GM19043 (cell line): ENCODE data around the gene TBC1D9B.
"Not testable (repeated sequence)": the region's sequence is repeated elsewhere in the genome, so short reads cannot be mapped to it uniquely, and the experiment has no call there.

Experiments used
- ATAC-seq: cut with Tn5 transposase; IDR thresholded peaks from one replicate; pipeline ENCODE4 v1.9.1; 2021; ENCODE audit warnings: low read depth; ENCODE audit not compliant: unreplicated experiment

The TBC1D9B gene

DNA sequence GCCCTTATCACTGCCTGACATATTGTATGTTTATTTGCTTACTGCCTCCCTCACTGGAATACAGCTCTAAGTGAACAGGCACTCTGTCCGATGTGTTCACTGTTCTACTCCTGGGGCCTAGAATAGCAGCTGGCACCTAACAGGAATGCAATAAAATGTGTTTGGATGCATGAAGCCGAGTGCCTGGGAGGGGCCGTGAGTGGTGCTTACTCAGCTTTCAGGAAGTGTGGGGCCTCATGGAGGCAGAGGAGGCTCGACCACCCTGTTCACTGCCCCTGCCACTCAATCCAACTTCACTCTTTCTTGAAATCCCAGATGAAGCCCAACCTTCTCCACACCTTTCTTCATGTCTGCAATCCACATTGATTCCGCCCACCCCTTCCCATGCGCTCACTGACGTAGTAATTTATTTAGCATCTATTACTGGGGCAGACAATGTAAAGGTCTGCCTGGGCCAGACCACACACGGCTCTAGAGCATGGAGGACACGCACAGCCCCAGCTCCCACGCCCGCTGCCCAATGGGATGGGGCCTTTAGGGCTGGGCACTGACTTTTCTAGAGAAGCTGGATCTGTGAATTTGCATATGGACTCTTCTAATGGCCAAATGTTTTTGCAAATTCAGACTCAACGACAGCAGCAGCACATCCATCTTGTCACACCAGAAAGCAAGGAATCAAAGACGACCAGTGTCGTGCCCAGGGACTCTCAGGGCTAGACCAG lies 21.3 kb downstream of the TBC1D9B start:
- no peak for ATAC-seq

DNA sequence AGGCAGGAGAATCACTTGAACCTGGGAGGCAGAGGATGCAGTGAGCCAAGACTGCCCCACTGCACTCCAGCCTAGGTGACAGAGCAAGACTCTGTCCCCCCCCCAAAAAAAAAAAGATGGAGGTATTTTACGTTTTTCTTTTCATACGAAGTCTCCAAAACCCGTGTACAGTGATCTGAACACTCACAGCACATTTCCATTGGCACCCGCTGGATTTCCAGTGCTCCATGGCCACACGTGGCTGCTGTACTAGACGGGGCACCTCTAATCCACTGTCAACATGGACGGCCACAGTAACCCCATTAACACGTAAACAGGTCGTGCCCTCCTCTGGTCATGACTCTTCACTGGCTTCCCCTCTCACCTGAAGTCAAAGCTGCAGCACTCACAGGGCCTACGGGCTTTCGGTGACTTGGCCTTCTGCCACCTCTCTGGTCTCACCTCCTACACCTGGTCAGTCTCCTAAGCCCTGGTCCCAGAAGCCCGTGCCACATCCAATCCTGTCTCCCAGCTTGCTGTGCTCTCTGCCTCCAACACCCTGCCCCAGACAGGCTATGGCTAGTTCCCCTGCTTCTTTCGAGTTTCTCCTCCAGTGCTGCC lies 22.1 kb downstream of the TBC1D9B start:
- ATAC-seq = no peak

DNA sequence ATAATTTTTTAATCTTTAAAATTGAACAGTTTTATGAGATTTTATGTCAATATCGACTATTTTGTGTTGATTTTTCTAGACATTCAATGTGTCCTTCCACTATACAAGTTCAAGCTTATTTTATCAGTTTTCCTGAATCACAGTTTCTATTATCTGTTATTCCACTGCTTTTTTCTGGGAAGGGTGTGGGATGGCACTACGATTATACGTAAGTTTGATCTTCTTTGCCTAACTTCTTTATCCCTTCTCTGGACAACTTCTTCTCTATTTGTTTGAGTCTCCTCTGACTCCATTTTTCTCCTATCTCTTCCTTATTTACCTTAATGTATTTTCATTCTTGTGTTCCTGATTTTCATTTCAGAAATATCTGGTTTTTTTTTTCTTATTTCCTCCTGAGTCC lies 24.5 kb downstream of the TBC1D9B start:
- ATAC-seq = no peak

DNA sequence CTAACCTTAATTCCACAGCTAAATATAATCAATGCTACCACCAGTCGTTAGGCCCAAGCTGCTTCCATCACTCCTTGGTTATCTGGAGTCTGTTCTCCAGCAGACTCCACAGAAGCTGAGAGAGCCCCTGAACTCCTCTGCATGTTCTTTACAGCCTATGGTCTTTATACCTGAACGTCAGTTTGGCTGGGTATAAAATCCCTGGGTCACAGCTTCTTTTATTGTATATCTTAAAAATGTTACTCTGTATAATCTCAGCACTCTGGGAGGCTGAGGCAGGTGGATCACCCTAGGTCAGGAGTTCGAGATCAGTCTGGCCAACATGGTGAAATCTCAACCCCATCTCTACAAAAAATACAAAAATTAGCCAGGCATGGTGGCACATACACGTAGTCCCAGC lies 25.4 kb downstream of the TBC1D9B start:
- no peak for ATAC-seq

DNA sequence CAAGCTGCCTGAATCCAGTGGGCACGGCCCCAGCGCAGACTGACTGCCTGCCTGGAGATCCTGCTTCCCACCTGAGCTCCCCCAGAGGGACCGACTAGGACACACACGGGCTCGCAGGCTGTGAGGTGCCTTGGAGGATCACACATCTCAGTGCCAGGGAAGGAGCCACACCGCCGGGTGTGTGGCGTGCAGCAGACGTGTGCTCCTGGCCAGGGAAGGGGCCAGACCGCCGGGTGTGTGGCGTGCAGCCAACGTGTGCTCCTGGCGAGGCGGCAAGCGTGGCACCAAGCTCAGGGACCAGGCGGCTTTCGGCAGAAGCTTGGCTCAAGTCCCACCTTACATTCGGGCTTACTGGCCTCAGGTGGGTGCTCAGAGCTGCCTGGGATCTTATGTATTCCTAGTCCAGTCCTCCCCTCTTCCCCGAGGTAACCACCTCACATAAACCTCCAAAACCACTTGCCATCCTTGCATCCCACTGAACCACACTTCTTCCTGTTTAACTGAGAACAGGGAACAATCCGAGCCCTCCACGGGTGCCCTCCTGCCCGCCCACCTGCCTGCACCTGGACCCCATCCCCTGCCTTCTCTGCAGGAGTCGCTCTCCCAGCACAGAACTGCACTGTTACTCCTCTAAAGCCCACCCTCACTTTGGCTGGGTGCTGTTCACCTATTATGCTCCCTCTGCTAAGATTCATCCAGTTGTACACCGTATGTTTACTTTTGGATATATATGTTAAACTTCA lies 26.7 kb downstream of the TBC1D9B start:
- no peak for ATAC-seq

DNA sequence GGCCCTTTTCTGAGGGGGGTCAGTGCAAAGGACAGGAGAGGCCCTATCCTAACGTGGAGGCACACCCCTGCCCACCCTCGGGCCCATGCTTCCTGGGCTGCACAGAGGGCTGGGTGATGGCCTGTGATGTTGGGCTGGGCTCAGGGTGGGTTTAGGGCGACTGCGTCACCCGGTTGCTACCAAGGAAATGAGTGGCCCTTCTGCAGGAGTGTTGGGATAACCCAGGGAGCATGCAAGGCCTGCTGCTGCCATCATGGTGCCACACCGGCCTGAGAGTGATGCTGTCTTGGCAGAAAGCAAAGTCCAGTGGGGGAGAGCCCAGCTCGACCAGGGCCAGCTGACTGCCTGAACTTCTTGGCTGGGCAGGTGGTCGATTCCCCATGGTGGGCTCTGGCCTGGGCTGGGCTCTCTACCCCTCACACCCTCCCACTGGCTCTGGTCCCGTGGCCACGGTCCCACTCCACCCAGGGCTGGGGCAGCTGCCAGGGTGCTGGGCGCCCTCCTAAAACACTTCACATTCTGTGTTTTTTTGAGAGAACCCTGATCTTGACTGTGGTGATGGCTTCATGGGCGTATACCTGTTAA lies 27.5 kb downstream of the TBC1D9B start:
- ATAC-seq = no peak

DNA sequence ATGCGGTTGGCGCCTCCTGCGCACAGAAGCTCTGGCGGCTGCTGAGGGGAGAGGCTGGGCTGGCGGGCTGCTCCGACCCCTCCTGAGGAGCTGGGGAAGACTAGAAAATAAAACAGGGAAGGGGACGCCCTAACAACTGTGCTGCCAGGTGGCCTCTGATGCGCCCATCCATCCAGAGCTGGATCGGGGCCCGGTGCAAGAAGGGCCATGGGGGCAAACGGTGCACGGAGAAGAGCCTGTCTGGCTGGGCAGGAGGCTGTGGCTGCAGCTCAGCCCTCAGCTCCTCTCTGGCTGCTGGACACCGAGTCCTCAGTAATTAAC lies 28.0 kb downstream of the TBC1D9B start:
- ATAC-seq = no peak

DNA sequence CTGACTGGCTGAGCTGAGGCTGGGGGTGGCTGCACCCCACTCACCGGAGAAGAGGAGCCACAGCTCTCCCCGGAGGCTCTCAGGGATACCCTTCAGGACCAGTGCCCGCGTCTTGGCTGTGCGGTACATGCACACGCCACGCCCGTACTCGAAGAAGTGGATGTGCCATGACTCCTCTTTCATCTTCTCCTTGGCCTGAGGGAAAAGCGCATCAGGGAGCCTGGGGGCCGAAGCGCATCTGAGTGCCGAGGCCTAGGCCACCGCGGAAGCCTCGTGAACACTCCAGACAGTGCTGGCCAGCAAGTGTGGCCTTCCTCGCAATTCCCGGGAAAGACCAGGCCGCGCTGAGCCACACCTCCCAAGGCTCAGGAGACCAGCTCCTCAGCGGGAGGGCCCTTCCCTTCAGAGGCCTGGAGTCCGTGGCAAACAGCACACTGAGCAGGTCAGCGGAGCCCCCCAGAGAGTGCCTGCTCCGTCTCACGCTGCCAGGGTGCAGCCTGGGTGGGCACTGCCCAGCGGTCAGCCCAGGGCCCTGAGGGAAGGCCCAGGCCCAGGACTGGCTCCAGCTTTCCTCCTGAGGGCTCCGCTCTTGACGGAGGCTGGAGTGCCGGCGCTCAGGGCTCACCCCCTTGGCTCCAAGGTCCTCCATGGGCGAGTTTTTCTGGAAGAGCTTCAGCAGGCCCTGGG lies 28.6 kb downstream of the TBC1D9B start:
- no peak for ATAC-seq

DNA sequence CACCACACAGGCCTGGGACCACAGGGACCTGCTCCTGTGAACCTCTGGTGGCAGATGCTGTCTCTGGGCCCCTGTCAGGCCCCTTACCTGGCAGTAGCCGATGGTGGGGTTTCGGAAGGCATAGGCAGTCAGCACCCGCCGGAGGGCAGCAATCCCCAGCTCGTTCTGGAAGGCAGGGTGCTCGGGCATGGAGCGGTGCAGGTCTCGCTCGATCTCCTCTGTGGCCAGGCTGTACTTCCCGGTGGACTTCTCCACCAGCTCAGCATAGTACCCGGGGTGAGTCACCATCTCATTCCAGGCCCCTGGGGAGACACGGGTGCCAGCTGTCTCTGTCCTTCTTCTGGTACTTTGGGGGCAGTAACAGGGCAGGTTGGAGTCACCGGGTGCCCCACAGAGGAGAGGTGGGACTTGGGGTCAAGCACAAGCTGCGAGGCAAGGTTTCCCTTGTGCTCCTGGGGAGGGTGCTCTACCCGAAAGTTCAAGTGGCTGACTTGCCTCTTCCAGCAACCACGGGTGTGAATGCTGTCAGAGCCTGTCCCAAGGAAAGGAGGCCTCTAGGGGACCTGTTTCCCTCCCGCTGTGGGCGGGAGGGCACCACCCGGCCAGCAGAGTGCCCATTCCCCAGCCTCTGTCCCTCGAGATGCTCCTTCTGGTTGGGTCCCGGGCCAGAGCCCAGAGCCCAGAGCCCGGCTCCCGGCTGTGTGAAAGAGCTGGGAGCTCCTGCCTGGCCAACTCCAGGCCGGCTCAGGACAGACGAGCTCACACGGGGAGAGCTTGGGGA lies 29.3 kb downstream of the TBC1D9B start:
- ATAC-seq = no peak

DNA sequence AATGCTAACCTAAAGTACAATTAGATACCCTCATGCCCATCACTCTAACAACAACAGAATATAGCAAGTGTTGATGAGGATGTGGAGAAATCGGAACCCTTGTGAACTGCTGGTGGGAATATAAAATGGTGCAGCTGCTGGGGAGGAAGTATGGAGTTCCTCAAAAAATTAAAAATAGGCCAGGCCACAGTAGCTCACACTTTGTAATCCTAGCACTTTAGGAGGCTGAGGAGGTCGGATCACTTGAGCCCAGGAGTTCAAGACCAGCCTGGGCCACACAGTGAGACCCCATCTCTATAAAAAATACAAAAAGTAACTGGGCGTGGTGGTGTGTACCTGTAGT lies 31.1 kb downstream of the TBC1D9B start:
- no peak for ATAC-seq

DNA sequence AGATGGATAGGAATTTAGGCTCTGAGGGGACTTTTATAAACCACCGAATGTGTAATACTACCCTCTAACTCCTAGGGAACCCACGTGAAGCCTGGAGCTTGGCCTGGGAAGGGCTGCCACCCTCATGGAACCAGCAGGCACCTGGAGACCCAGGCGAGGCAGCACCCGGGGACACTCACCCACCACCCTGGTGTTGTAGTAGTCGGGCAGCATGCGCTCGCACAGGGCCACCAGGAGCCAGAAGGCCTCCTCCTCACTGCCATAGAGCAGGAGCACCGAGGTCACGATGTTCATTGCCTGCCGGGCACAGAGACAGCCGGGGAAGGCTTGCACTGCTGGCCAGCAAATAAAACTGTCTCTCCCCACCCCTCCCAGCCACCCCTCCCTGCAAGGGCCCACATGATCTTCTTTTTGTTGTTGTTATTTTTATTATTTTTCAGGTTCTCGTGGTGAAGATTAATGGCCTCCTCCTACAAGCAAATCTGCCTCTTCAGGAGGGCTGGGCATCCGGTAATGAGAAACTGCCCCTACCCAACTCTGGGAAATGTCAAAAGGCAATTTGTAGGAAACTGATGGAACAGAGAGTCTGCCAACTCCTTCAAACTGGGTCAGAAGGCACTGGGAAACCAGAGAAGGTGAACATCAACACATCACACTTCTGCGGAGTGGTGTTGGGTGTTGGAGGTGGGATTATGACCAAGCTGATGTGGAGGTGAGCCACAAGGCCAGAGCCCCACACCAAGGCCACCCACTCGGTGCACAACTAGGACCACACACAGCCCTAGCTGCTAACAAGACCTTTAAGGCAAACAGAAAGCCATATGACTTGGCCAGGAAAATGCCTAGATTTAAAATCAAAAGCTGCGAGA lies 31.7 kb downstream of the TBC1D9B start:
- no peak for ATAC-seq

DNA sequence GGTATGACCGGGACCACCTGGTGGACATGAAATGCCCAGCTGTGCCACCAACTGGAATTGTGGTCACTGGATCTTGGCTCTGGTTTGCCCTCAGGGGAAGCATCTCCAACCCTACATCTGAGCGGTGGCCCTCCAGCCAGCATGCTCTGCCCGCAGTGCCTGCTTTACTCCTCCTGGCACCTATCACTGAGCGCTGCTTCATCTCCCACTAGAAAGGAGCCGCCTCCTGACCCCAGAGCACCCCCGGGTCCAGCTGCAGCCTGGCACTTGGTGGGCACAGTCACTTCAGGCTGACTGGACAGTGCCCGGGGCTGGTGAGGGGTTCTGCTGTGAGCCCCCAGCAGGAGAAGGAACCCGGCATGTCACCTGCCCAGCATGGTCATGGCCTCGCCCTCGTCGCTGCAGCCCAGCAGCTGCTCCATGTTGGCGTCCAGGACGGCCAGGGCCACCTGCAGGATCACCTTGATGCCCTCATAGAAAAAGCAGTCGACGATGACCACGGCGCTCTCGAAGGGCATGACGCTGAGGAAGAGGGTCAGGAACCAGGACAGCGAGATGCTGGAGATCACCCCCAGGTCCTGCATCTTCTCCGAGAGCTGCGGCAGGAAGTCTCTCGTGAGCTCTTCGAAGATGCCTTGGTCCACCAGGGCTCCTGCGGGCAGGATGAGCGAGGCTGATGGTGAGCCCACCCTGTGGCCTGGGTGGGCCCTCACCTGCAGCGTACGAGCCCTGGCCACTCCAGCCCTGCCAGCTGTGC lies 33.0 kb downstream of the TBC1D9B start:
- no peak for ATAC-seq

DNA sequence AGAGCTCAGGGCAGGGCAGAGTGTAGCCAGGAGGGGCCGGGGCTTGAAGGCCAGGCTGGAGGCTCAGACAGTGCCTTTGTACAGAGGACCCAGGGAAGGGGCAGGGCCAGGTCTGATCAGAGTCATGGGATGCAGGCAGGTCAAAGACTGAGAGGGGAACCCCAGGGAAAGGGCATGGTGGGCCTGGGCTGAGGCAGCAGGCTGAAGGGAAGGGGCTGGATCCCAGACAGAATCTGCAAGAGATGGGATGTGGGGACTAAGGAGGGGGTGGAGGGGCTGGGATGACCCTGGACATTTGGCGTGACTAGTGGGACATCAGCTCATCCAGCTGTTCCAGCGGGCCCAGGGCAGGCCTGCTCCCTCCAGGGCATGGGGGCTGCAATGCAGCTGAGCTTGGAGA lies 33.6 kb downstream of the TBC1D9B start:
- no peak for ATAC-seq

DNA sequence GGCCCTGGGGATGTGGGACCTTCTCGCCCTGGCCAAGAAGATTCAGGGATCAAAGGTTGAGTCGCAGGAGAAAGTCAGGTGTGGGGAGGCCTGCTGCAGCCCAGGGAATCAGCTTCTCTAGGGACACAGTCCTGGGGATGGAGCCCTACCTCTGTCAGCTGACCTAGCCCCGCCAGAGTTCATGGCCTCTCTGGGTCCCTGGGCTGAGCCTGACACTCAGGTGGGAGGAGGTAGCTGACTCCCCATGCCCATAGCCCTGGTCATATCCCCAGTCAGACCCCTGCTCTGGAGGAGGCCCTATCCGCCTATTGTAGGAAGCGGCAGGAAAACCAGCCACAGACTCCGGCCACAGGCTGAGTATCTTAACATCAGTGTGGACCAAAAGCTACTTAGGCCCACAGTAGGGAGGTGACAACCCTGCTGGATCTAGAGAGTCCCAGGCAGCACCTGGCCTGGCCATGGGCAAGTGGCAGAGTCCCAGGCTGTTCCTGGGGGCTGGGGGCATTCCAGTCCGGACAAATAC lies 34.0 kb downstream of the TBC1D9B start:
- no peak for ATAC-seq

DNA sequence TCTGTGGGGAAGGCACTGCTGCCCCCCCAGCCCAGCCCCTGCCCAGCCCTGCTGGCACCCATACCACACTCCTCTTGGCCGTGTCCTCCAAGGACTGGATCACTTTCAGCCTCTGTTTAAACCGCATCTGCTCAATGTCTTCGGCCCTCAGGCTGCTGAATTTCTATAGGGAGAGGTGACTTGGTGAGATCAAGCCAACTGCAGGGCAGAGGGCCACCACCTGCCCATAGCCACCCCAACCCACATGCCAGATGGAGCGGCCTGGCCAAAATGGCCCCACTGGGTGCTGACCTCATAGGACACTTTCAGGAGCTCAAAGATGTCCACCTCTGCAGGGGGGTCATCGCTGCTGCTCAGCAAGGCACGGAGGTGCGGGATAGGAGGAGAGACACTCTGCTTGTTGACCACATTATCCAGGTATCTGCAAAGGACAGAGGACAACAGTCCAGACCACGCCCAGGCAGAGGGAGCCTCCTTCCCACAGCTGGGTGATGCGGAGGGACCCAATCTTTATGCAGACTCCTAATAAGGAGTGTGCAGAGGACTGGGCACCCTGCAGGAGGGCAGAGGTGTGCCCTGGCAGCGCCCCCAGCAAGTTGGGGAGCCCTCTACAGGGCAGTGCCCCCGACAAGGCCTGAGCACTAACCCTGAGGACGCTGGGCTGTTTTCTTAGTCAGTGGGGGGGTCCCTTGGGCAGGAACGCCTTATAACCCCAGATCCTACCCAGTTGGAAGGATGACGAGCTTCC lies 34.7 kb downstream of the TBC1D9B start:
- ATAC-seq = no peak

DNA sequence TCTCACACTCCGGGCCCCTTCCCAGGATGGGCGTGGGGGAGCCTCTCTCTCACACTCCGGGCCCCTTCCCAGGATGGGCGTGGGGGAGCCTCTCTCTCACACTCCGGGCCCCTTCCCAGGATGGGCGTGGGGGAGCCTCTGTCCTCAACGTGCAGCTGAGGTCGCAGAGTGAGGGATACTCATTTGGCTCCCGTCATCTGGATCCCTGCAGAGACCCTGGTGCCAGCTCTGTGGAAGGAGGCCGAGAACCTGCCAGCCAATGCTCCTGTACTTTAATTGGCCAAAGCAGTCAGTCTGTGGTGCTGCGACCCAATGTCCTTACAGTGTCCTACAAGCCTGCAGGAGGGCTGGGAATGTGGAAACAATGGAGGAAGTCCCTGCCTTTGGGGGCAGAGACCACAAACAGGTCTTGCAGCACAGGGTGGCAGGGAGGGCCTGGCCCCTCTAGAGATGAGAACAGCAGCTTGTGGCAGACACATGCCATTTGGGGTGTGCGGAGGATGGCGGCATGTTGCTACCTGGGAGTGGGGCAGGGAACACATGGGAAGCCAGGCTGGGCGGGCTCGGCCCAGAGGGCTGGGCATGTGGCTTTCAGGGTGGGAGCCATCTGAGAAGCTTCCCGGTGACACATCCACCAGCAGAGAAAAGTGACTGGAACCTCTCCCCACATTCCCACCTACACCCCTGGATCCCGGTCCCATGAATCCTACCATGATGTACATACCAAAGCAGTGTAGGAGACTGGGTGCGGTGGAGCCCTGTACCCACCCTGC lies 35.5 kb downstream of the TBC1D9B start:
- no peak for ATAC-seq

DNA sequence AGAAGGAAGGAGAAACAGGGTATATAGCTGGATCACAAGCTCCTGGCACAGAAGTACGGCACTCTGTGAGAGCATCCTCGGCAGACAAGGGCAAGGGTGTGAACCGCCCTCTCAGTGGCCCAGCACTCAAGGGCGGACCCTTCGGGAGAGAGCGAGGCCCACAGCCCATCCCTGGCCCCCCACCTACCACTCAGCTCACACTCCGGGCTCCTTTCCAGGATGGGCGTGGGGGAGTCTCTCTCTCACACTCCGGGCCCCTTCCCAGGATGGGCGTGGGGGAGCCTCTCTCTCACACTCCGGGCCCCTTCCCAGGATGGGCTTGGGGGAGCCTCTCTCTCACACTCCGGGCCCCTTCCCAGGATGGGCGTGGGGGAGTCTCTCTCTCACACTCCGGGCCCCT lies 36.2 kb downstream of the TBC1D9B start:
- ATAC-seq = not testable (repeated sequence)
